IMR-90 (cell line): Measurements from ENCODE around the gene ALS2. TPM values are rescaled to one million over a fixed set of nuclear protein-coding genes. Genes with fewer than 3 reads are reported as not detected.

Source experiments
- ATAC-seq: fragments of 200-7000 bp; cut with Tn5 transposase; 2 replicates; pipeline ENCODE4 v1.9.1; 2020; ENCODE audit warnings: low read depth, mild to moderate bottlenecking, moderate library complexity
- BruUV-seq: library from RNA; stranded (reverse); fragments of 400-500 nt; replicated peaks from 2 replicates; lab custom pipeline; 2021; lab: Mats Ljungman, UMichigan
- CTCF ChIA-PET: fragments of 300-600 bp; formaldehyde crosslinking; extraction: SDS; loops from one replicate; lab custom pipeline; 2021; ENCODE audit warnings: antibody characterized with exemption; lab: Yijun Ruan, JAX
- POLR2A ChIA-PET: fragments of 300-600 bp; sonication (Branson Sonifier 250); formaldehyde crosslinking; loops from one replicate; lab custom pipeline; 2022; ENCODE audit warnings: antibody characterized with exemption; ENCODE audit not compliant: unreplicated experiment; lab: Charles Lee
- DNase-seq: peaks from one replicate; pipeline ENCODE4 v3.0.0; 2013
- H2AFZ ChIP-seq: replicated peaks from 2 replicates; pipeline ENCODE3; 2013; ENCODE audit warnings: low read length, mild to moderate bottlenecking; ENCODE audit not compliant: poor library complexity
- H2AK5ac ChIP-seq: 2 replicates; pipeline ENCODE4 v1.6.1; 2013; ENCODE audit warnings: low read depth, low read length, inconsistent platforms
- H2AK9ac ChIP-seq: replicated peaks from 2 replicates; pipeline ENCODE3; 2013; ENCODE audit warnings: mild to moderate bottlenecking, low read depth, low read length, moderate library complexity; ENCODE audit not compliant: poor library complexity
- H2BK120ac ChIP-seq: 2 replicates; pipeline ENCODE4 v1.6.1; 2013; ENCODE audit warnings: low read depth, low read length, inconsistent platforms
- H2BK15ac ChIP-seq: 3 replicates; pipeline ENCODE4 v1.6.1; 2013; ENCODE audit warnings: low read depth, low read length, inconsistent platforms
- H2BK20ac ChIP-seq: 2 replicates; pipeline ENCODE4 v1.6.1; 2013; ENCODE audit warnings: low read depth, mild to moderate bottlenecking, inconsistent platforms, low read length, moderate library complexity
- H2BK5ac ChIP-seq: 2 replicates; pipeline ENCODE4 v1.6.1; 2013; ENCODE audit warnings: mild to moderate bottlenecking, low read depth, low read length, inconsistent platforms; ENCODE audit not compliant: poor library complexity, severe bottlenecking
- H3K14ac ChIP-seq: replicated peaks from 2 replicates; pipeline ENCODE4 v1.6.1; 2013; ENCODE audit warnings: low read depth, low read length, inconsistent platforms
- H3K18ac ChIP-seq: 2 replicates; pipeline ENCODE4 v1.6.1; 2013; ENCODE audit warnings: low read depth, low read length, control low read depth
- H3K23ac ChIP-seq: 2 replicates; pipeline ENCODE4 v1.6.1; 2013; ENCODE audit warnings: low read depth, low read length, inconsistent platforms
- H3K27ac ChIP-seq: 2 replicates; pipeline ENCODE4 v1.5.1; 2013; ENCODE audit warnings: mild to moderate bottlenecking, control low read depth, low read length; ENCODE audit not compliant: insufficient read depth
- H3K27me3 ChIP-seq: 2 replicates; pipeline ENCODE4 v1.6.1; 2013; ENCODE audit warnings: low read length; ENCODE audit not compliant: control insufficient read depth, insufficient read depth
- H3K36me3 ChIP-seq: 2 replicates; pipeline ENCODE4 v1.6.1; 2013; ENCODE audit warnings: low read length, mixed read lengths; ENCODE audit not compliant: control insufficient read depth, insufficient read depth
- H3K4ac ChIP-seq: 2 replicates; pipeline ENCODE4 v1.6.1; 2013; ENCODE audit warnings: low read depth, low read length, inconsistent platforms
- H3K4me1 ChIP-seq: 2 replicates; pipeline ENCODE4 v1.6.1; 2013; ENCODE audit warnings: low read length, mixed read lengths; ENCODE audit not compliant: control insufficient read depth, insufficient read depth
- H3K4me2 ChIP-seq: 2 replicates; pipeline ENCODE4 v1.6.1; 2013; ENCODE audit warnings: low read depth, mild to moderate bottlenecking, control low read depth, low read length, moderate library complexity
- H3K4me3 ChIP-seq: 2 replicates; pipeline ENCODE4 v1.5.1; 2013; ENCODE audit warnings: low read depth, mild to moderate bottlenecking, control low read depth, low read length, moderate library complexity; ENCODE audit not compliant: insufficient read depth
- H3K56ac ChIP-seq: 2 replicates; pipeline ENCODE4 v1.6.1; 2013; ENCODE audit warnings: low read length, inconsistent platforms; ENCODE audit not compliant: insufficient read depth; ENCODE audit errors: extremely low read depth
- H3K79me1 ChIP-seq, 2 experiments: 2 replicates each; pipeline ENCODE4 v1.6.1; 2013; ENCODE audit warnings: low read length in 2 of 2, inconsistent platforms in 1 of 2, low read depth in 1 of 2
- H3K9ac ChIP-seq: 2 replicates; pipeline ENCODE4 v1.6.1; 2013; ENCODE audit warnings: low read depth, low read length, control low read depth
- H3K9me1 ChIP-seq: 2 replicates; pipeline ENCODE4 v1.6.1; 2013; ENCODE audit warnings: low read length, inconsistent platforms; ENCODE audit not compliant: insufficient read depth
- H3K9me3 ChIP-seq: 2 replicates; pipeline ENCODE4 v1.6.1; 2013; ENCODE audit warnings: low read length; ENCODE audit not compliant: control insufficient read depth, insufficient read depth
- H4K20me1 ChIP-seq: 2 replicates; pipeline ENCODE4 v1.6.1; 2013; ENCODE audit warnings: low read length, inconsistent platforms; ENCODE audit not compliant: insufficient read depth
- H4K5ac ChIP-seq: 2 replicates; pipeline ENCODE4 v1.6.1; 2013; ENCODE audit warnings: mild to moderate bottlenecking, low read depth, low read length, control low read depth
- H4K8ac ChIP-seq, 2 experiments: 2 replicates each; pipeline ENCODE4 v1.6.1; 2013; ENCODE audit warnings: low read depth in 2 of 2, low read length in 2 of 2, control low read depth in 1 of 2, inconsistent platforms in 1 of 2
- H4K91ac ChIP-seq: 2 replicates; pipeline ENCODE4 v1.6.1; 2013; ENCODE audit warnings: low read depth, low read length, inconsistent platforms; ENCODE audit not compliant: insufficient read depth
- BHLHE40 ChIP-seq: fragments of 150-350 bp; IDR thresholded peaks from 2 replicates; pipeline ENCODE4 v1.6.1; 2016; ENCODE audit warnings: mild to moderate bottlenecking, low read depth, low read length
- CEBPB ChIP-seq: IDR thresholded peaks from 2 replicates; pipeline ENCODE4 v1.6.1; 2012; ENCODE audit warnings: low read depth, low read length, improper control_type of control experiment
- CHD1 ChIP-seq: IDR thresholded peaks from 2 replicates; pipeline ENCODE4 v1.6.1; 2012; ENCODE audit warnings: low read depth, low read length, improper control_type of control experiment
- CTCF ChIP-seq: conservative IDR thresholded peaks from 2 replicates; pipeline ENCODE4 v1.5.1; 2012; ENCODE audit warnings: mild to moderate bottlenecking, low read depth, low read length, improper control_type of control experiment
- ELK1 ChIP-seq: fragments of 150-350 bp; IDR thresholded peaks from 2 replicates; pipeline ENCODE4 v1.6.1; 2016; ENCODE audit warnings: low read depth, mild to moderate bottlenecking, low read length, moderate library complexity, borderline replicate concordance
- MAFK ChIP-seq: IDR thresholded peaks from 2 replicates; pipeline ENCODE4 v1.6.1; 2012; ENCODE audit warnings: low read depth, low read length, improper control_type of control experiment
- MAZ ChIP-seq: IDR thresholded peaks from 2 replicates; pipeline ENCODE4 v1.6.1; 2012; ENCODE audit warnings: low read depth, mild to moderate bottlenecking, low read length, improper control_type of control experiment, moderate library complexity, borderline replicate concordance
- MXI1 ChIP-seq: IDR thresholded peaks from 2 replicates; pipeline ENCODE4 v1.6.1; 2012; ENCODE audit warnings: low read depth, mild to moderate bottlenecking, low read length, moderate library complexity, borderline replicate concordance
- NFE2L2 ChIP-seq: fragments of 150-350 bp; IDR thresholded peaks from 2 replicates; pipeline ENCODE4 v1.6.1; 2016; ENCODE audit warnings: low read depth, mild to moderate bottlenecking, low read length
- POLR2A ChIP-seq: IDR thresholded peaks from 2 replicates; pipeline ENCODE4 v1.6.1; 2012; ENCODE audit warnings: mild to moderate bottlenecking, low read depth, low read length
- RAD21 ChIP-seq: IDR thresholded peaks from 2 replicates; pipeline ENCODE4 v1.6.1; 2012; ENCODE audit warnings: low read length, improper control_type of control experiment
- RCOR1 ChIP-seq: IDR thresholded peaks from 2 replicates; pipeline ENCODE4 v1.6.1; 2012; ENCODE audit warnings: mild to moderate bottlenecking, low read length, improper control_type of control experiment; ENCODE audit not compliant: insufficient replicate concordance
- RFX5 ChIP-seq: IDR thresholded peaks from 2 replicates; pipeline ENCODE4 v1.8.0; 2012; ENCODE audit warnings: low read depth, mild to moderate bottlenecking, low read length, moderate library complexity
- SMC3 ChIP-seq: fragments of 150-350 bp; IDR thresholded peaks from 2 replicates; pipeline ENCODE4 v1.6.1; 2016; ENCODE audit warnings: low read depth, mild to moderate bottlenecking, antibody characterized with exemption, low read length, moderate library complexity
- USF2 ChIP-seq: fragments of 150-350 bp; IDR thresholded peaks from 2 replicates; pipeline ENCODE4 v1.6.1; 2017; ENCODE audit warnings: mild to moderate bottlenecking, antibody characterized with exemption, low read length, low read depth
- WGBS, 2 experiments: methylation state at CpG; one replicate each; pipeline versions ENCODE4 v1.1.5 to v1.1.7; 2013; ENCODE audit warnings: missing lambda C conversion rate in 2 of 2; ENCODE audit not compliant: insufficient read length in 1 of 2; ENCODE audit errors: extremely low coverage in 2 of 2; 5-methylcytosine and 5-hydroxymethylcytosine counted together
- dilution Hi-C: fragments of 300-500 bp; cut with HindIII; formaldehyde crosslinking; loops from one replicate; pipeline ENCODE4 v1.14.3; 2018; ENCODE audit warnings: low sequenced_read_pairs; ENCODE audit not compliant: unreplicated experiment
- in situ Hi-C: fragments of 300-500 bp; cut with MboI; formaldehyde crosslinking; loops from 3 replicates; pipeline ENCODE4 v1.14.3; 2019; ENCODE audit warnings: low sequenced_read_pairs, inconsistent platforms, mixed read lengths
- intact Hi-C: fragments of 100-400 bp; cut with micrococcal nuclease; formaldehyde crosslinking; loops from 2 replicates; pipeline ENCODE4 v1.10.0; 2022
- polyA plus RNA-seq, 3 experiments: library from polyadenylated mRNA; depleted of rRNA; stranded (reverse); fragments of >200 nt; gene quantifications; 2 replicates each; pipeline ENCODE4 v1.2.3, GENCODE V29; 2012; ENCODE audit warnings: low replicate concordance in 1 of 3
- total RNA-seq: library from RNA; depleted of rRNA; stranded (reverse); fragments of >200 nt; gene quantifications from 2 replicates; pipeline ENCODE4 v1.2.3, GENCODE V29; 2012

The ALS2 gene
- total and polyA plus RNA-seq, 2 of the 4 experiments (the other 2 are of a cell fraction) = 14.4 to 42.3 TPM

- H3K4me1 ChIP-seq = peaks cover 7% of the 10 kb centered on the region
- no peak overlapping the region for H3K56ac ChIP-seq
- no peak overlapping the region for H3K14ac ChIP-seq
- no peak overlapping the region for H4K5ac ChIP-seq
- H3K27ac ChIP-seq = no peak overlapping the region
- no peak overlapping the region for H3K23ac ChIP-seq
- no peak overlapping the region for H3K4me3 ChIP-seq
- H4K20me1 ChIP-seq = no peaks in the 10 kb centered on the region
- H4K91ac ChIP-seq = no peak overlapping the region
- no peak overlapping the region for H2AFZ ChIP-seq
- no TSS peak for BruUV-seq
- H2BK5ac ChIP-seq = no peak overlapping the region
- peaks cover 7% of the 10 kb centered on the region; the same call in 1 of the 2 replicates for H3K9me1 ChIP-seq
- TF ChIP-seq USF2 (no peak), MAZ (no peak), MXI1 (no peak), CHD1 (no peak), MAFK (no peak), RFX5 (no peak), POLR2A (no peak), RCOR1 (no peak), ELK1 (no peak), SMC3 (no peak), RAD21 (no peak), NFE2L2 (no peak), CEBPB (no peak), BHLHE40 (no peak), CTCF (no peak)
- intact Hi-C loops (no loop called here), in situ Hi-C loops (no loop called here), dilution Hi-C loops (no loop called here)
- H2BK120ac ChIP-seq = no peak overlapping the region
- no peaks in the 10 kb centered on the region; the same call in 1 of the 2 replicates for H3K36me3 ChIP-seq
- H3K9me3 ChIP-seq = no peaks in the 10 kb centered on the region
- H3K27me3 ChIP-seq = no peaks in the 10 kb centered on the region
- no peaks in the 10 kb centered on the region for H3K79me1 ChIP-seq
- no CpG with 5 or more reads among the region's 1 CpG for WGBS, 2 experiments
- no peak overlapping the region for H3K4me2 ChIP-seq
- H2BK20ac ChIP-seq = no peak overlapping the region
- no peak overlapping the region for H3K18ac ChIP-seq
- H2BK15ac ChIP-seq = no peak overlapping the region
- ChIA-PET CTCF (interaction anchor here (0.6 kb wide), 1 partner anchor 576 kb away, joined by 3 read pairs; no protein-coding TSS in a partner anchor), POLR2A (no interaction called here)
- no peak overlapping the region for H4K8ac ChIP-seq
- H2AK5ac ChIP-seq = no peak overlapping the region
- H3K9ac ChIP-seq = no peak overlapping the region
- DNase-seq (no peak), ATAC-seq (no peak)
- H3K4ac ChIP-seq = no peak overlapping the region
- H2AK9ac ChIP-seq = no peak overlapping the region
Observed at GRCh38 chr2:201824212-201824611, 43.5 kb upstream of the ALS2 start.
